H1 (cell line): Measurements from ENCODE around the gene MMD. TPM values are rescaled to one million over a fixed set of nuclear protein-coding genes. Genes with fewer than 3 reads are reported as not detected.

Source experiments
- BRCA1 ChIP-seq: IDR thresholded peaks from 2 replicates; pipeline ENCODE4 v1.6.1; 2012; ENCODE audit warnings: low read depth, low read length, improper control_type of control experiment
- CHD1 ChIP-seq: IDR thresholded peaks from 2 replicates; pipeline ENCODE4 v1.6.1; 2012; ENCODE audit warnings: low read depth, low read length, improper control_type of control experiment
- CTBP2 ChIP-seq: IDR thresholded peaks from 2 replicates; pipeline ENCODE4 v1.7.0; 2011; ENCODE audit warnings: borderline replicate concordance, mild to moderate bottlenecking, moderate library complexity, mixed read lengths, low read length; ENCODE audit not compliant: insufficient read depth, insufficient read length
- KDM4A ChIP-seq: IDR thresholded peaks from one replicate; pipeline ENCODE4 v1.7.1; 2012; ENCODE audit warnings: low read depth, mild to moderate bottlenecking, moderate library complexity, low read length, inconsistent platforms; ENCODE audit not compliant: severe bottlenecking
- NANOG ChIP-seq: IDR thresholded peaks from 2 replicates; pipeline ENCODE4 v1.6.1; 2011; ENCODE audit warnings: low read length, low read depth, mild to moderate bottlenecking, inconsistent platforms; ENCODE audit not compliant: insufficient read depth, poor library complexity, severe bottlenecking
- SIRT6 ChIP-seq: IDR thresholded peaks from one replicate; pipeline ENCODE4 v1.7.1; 2012; ENCODE audit warnings: low read length, inconsistent platforms
- SRF ChIP-seq: IDR thresholded peaks from 2 replicates; pipeline ENCODE4 v1.6.1; 2011; ENCODE audit warnings: mild to moderate bottlenecking, low read depth, low read length, moderate library complexity
- TBP ChIP-seq: IDR thresholded peaks from 2 replicates; pipeline ENCODE4 v1.6.1; 2011; ENCODE audit warnings: low read depth, low read length, improper control_type of control experiment
- polyA plus RNA-seq, 7 experiments: library from polyadenylated mRNA; depleted of rRNA in 3 of 7; stranded (reverse) in 5 of 7; unstranded in 2 of 7; fragments of >200 nt in 5 of 7; fragments of 200-250 nt in 2 of 7; gene quantifications; 1 replicate in 5 of 7; 2 replicates in 1 of 7; 4 replicates in 1 of 7; pipeline versions ENCODE4 v1.2.1 to v1.2.3, GENCODE V29; 2011 to 2013; ENCODE audit warnings: missing spikeins in 2 of 7, mixed read lengths in 2 of 7
- total RNA-seq: library from RNA; stranded (reverse); fragmentation: NEBNext Ultra II Directional; extraction: Animal tissue kit (Norgen Biotek cat#: 25700); gene quantifications from 2 replicates; pipeline ENCODE4 v1.2.1, GENCODE V29; 2021
- TF ChIP-seq, protein P1 (sequence below): IDR thresholded peaks from 2 replicates; pipeline ENCODE4 v1.6.1; 2011; ENCODE audit warnings: low read depth, mild to moderate bottlenecking, low read length; ENCODE audit not compliant: insufficient read depth

Gene MMD
- total and polyA plus RNA-seq, 2 of the 8 experiments (the other 6 are each of a cell fraction or from before 2014, with no cell fraction given), result 28.2 to 37.8 TPM

DNA sequence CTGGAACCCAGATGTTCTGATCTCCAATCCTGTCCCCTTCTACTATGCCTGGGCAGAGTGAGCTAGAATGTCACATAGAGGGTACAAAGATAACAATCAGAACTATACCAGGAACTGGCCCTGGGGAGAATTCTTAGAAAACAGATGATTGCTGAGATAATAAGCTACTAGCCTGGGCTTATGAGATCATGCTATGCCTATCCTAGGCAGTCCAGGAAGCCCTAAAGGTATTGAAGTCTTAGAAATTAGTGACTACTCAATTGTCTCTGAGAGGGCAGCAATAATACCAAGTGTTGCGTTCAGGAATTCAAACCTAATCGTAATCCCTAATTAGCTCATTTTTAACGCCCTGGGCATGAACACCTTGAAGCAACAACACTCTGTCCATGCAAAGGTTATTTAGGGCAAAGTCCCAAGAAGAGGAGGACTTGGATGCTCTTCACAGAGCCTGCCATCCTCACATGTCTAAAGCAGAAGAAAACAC, 77.1 kb downstream of the MMD start (continued):
- no peak for TF ChIP-seq SRF
- TF ChIP-seq KDM4A, result no peak
- no peak for TF ChIP-seq CHD1
- TF ChIP-seq BRCA1, result no peak
- TF ChIP-seq CTBP2, result no peak
- TF ChIP-seq NANOG, result no peak
- TF ChIP-seq SIRT6, result no peak
- TF ChIP-seq, protein P1, sequence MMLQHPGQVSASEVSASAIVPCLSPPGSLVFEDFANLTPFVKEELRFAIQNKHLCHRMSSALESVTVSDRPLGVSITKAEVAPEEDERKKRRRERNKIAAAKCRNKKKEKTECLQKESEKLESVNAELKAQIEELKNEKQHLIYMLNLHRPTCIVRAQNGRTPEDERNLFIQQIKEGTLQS, result no peak
- no peak for TF ChIP-seq TBP
